CD4-positive, alpha-beta T cell treated with Interleukin-12 subunit alpha and Interleukin-12 subunit beta, for 1 hour (primary cell): ENCODE data around the gene WDR88.
"Not testable (repeated sequence)": the region's sequence is repeated elsewhere in the genome, so short reads cannot be mapped to it uniquely, and the experiment has no call there.

Experiments used
- DNase-seq: peaks from one replicate; pipeline ENCODE4 v3.0.0-alpha.2; 2020

The WDR88 gene

GRCh38 chr19:33171916-33172359 is 40.0 kb downstream of the WDR88 start:
- no peak for DNase-seq

- DNase-seq = no peak
Measured at GRCh38 chr19:33174186-33174585, 42.3 kb downstream of the WDR88 start.

GRCh38 chr19:33175156-33175782 is 43.4 kb downstream of the WDR88 start:
- DNase-seq = no peak

- DNase-seq = peak; percentile 24
Measured at GRCh38 chr19:33175886-33176669, 44.2 kb downstream of the WDR88 start.

GRCh38 chr19:33176670-33177416 is 44.9 kb downstream of the WDR88 start:
- peak; percentile 98 for DNase-seq

- DNase-seq = peak; percentile 87
Measured at GRCh38 chr19:33177417-33177979, 45.6 kb downstream of the WDR88 start.

- no peak for DNase-seq
Measured at GRCh38 chr19:33186431-33187182, 54.7 kb downstream of the WDR88 start.

GRCh38 chr19:33187183-33187540 is 55.2 kb downstream of the WDR88 start:
- DNase-seq = no peak

- DNase-seq = no peak
Measured at GRCh38 chr19:33189453-33189852, 57.5 kb downstream of the WDR88 start.

- not testable (repeated sequence) for DNase-seq
Measured at GRCh38 chr19:33191092-33191491, 59.2 kb downstream of the WDR88 start.

- DNase-seq = no peak
Measured at GRCh38 chr19:33191501-33191900, 59.6 kb downstream of the WDR88 start.

- no peak for DNase-seq
Measured at GRCh38 chr19:33192010-33192409, 60.1 kb downstream of the WDR88 start.

GRCh38 chr19:33193269-33193864 is 61.5 kb downstream of the WDR88 start:
- DNase-seq = no peak

- no peak for DNase-seq
Measured at GRCh38 chr19:33193865-33194362, 62.0 kb downstream of the WDR88 start, which contains the start of gene LRP3. Gene LRP3, plus strand, starts transcription at chr19:33194330. Its CDS starts 456 bp downstream, at chr19:33194786.

GRCh38 chr19:33194532-33194885 is 62.6 kb downstream of the WDR88 start:
- no peak for DNase-seq

GRCh38 chr19:33194886-33195644 is 63.2 kb downstream of the WDR88 start:
- DNase-seq = no peak

GRCh38 chr19:33195645-33196347 is 63.9 kb downstream of the WDR88 start:
- DNase-seq = no peak

- DNase-seq = no peak
Measured at GRCh38 chr19:33196446-33197193, 64.7 kb downstream of the WDR88 start.

- DNase-seq = no peak
Measured at GRCh38 chr19:33197591-33198000, 65.7 kb downstream of the WDR88 start.

GRCh38 chr19:33198169-33198568 is 66.3 kb downstream of the WDR88 start:
- DNase-seq = no peak
